ENCODE results near the gene SCYGR7. TPM values are rescaled to one million over a fixed set of nuclear protein-coding genes. Genes with fewer than 3 reads are reported as not detected.

SCYGR7 gene
- total and polyA plus RNA-seq, 2 experiments from 2014 or later, result not detected

- TF ChIP-seq CTCF (IDR thresholded peaks at IDR 0.05; ENCODE audit: poor library complexity) (no peak), EZH2phosphoT487 (IDR thresholded peaks at IDR 0.05; ENCODE audit: low read depth, severe bottlenecking, unreplicated experiment) (no peak), EZH2 (IDR thresholded peaks at IDR 0.05; ENCODE audit: borderline replicate concordance) (no peak)
- no peaks in the 10 kb centered on the region for H3K9me3 ChIP-seq (ENCODE audit: low read depth)
- no peak overlapping the region for H3K4me2 ChIP-seq
- H3K27ac ChIP-seq, result peak overlapping the region; percentile 81
- H3K9me2 ChIP-seq (replicated peaks; ENCODE audit: insufficient read depth), result no peaks in the 10 kb centered on the region
- no peak overlapping the region for H2AFZ ChIP-seq
- no peak for DNase-seq (ENCODE audit: low spot score)
- H3K36me3 ChIP-seq (replicated peaks; ENCODE audit: insufficient read depth, low read depth), result no peaks in the 10 kb centered on the region
- H3K79me2 ChIP-seq, result peaks cover 3% of the 10 kb centered on the region
- no peaks in the 10 kb centered on the region for H3K27me3 ChIP-seq
- H3K4me1 ChIP-seq (ENCODE audit: insufficient read depth), result peaks cover 18% of the 10 kb centered on the region
- H3K4me3 ChIP-seq, result no peak overlapping the region
- 88% methylated on average over 3 of the region's 3 CpGs for WGBS (ENCODE audit: low lambda C conversion rate, missing lambda C conversion rate)
- H4K20me1 ChIP-seq (ENCODE audit: insufficient read depth, poor library complexity, severe bottlenecking), result no peaks in the 10 kb centered on the region
These were observed 24.2 kb upstream of the SCYGR7 start for GRCh38 chr2:227703961-227704360.

- H3K4me3 ChIP-seq, result no peak overlapping the region
- no peaks in the 10 kb centered on the region for H3K27me3 ChIP-seq
- no peak overlapping the region for H3K4me2 ChIP-seq
- peak; percentile 23 for DNase-seq (ENCODE audit: low spot score)
- H3K79me2 ChIP-seq, result peaks cover 20% of the 10 kb centered on the region
- H3K4me1 ChIP-seq (ENCODE audit: insufficient read depth), result peaks cover 17% of the 10 kb centered on the region
- H2AFZ ChIP-seq, result no peak overlapping the region
- H3K27ac ChIP-seq, result peak overlapping the region; percentile 37
- no peaks in the 10 kb centered on the region for H3K9me3 ChIP-seq (ENCODE audit: low read depth)
- TF ChIP-seq EZH2phosphoT487 (IDR thresholded peaks at IDR 0.05; ENCODE audit: low read depth, severe bottlenecking, unreplicated experiment) (no peak), EZH2 (IDR thresholded peaks at IDR 0.05; ENCODE audit: borderline replicate concordance) (no peak), CTCF (IDR thresholded peaks at IDR 0.05; ENCODE audit: poor library complexity) (no peak)
- no peaks in the 10 kb centered on the region for H3K36me3 ChIP-seq (replicated peaks; ENCODE audit: insufficient read depth, low read depth)
- H3K9me2 ChIP-seq (replicated peaks; ENCODE audit: insufficient read depth), result no peaks in the 10 kb centered on the region
- 67% methylated on average over 4 of the region's 4 CpGs for WGBS (ENCODE audit: low lambda C conversion rate, missing lambda C conversion rate)
- no peaks in the 10 kb centered on the region for H4K20me1 ChIP-seq (ENCODE audit: insufficient read depth, poor library complexity, severe bottlenecking)
These were observed 21.3 kb upstream of the SCYGR7 start for GRCh38 chr2:227706859-227707258.

DNA sequence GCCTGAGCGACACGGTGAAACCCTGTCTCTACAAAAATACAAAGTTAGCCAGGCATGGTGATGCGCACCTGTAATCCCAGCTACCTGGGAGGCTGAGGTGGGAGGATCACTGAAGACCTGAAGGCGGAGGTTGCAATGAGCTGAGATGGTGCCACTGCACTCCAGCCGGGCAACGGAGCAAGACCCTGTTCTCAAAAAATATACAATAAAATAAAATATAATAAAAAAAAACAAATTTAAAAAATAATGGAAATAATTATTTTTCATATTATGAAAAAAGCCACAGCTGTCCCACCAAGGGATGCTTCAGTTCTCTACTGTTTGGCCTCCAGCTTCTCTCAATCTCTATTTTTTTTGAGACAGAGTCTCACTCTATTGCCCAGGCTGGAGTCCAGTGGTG lies 20.7 kb upstream of the SCYGR7 start:
- H3K27ac ChIP-seq, result peak overlapping the region; percentile 37
- no peaks in the 10 kb centered on the region for H3K27me3 ChIP-seq
- TF ChIP-seq EZH2phosphoT487 (IDR thresholded peaks at IDR 0.05; ENCODE audit: low read depth, severe bottlenecking, unreplicated experiment) (no peak), CTCF (IDR thresholded peaks at IDR 0.05; ENCODE audit: poor library complexity) (no peak), EZH2 (IDR thresholded peaks at IDR 0.05; ENCODE audit: borderline replicate concordance) (no peak)
- H3K4me2 ChIP-seq, result no peak overlapping the region
- H3K4me3 ChIP-seq, result no peak overlapping the region
- H3K79me2 ChIP-seq, result peaks cover 25% of the 10 kb centered on the region
- DNase-seq (ENCODE audit: low spot score), result no peak
- no peak overlapping the region for H2AFZ ChIP-seq
- H3K4me1 ChIP-seq (ENCODE audit: insufficient read depth), result peaks cover 14% of the 10 kb centered on the region
- no peaks in the 10 kb centered on the region for H3K9me2 ChIP-seq (replicated peaks; ENCODE audit: insufficient read depth)
- no peaks in the 10 kb centered on the region for H4K20me1 ChIP-seq (ENCODE audit: insufficient read depth, poor library complexity, severe bottlenecking)
- 81% methylated on average over 6 of the region's 6 CpGs for WGBS (ENCODE audit: low lambda C conversion rate, missing lambda C conversion rate)
- H3K9me3 ChIP-seq (ENCODE audit: low read depth), result no peaks in the 10 kb centered on the region
- H3K36me3 ChIP-seq (replicated peaks; ENCODE audit: insufficient read depth, low read depth), result no peaks in the 10 kb centered on the region

DNA sequence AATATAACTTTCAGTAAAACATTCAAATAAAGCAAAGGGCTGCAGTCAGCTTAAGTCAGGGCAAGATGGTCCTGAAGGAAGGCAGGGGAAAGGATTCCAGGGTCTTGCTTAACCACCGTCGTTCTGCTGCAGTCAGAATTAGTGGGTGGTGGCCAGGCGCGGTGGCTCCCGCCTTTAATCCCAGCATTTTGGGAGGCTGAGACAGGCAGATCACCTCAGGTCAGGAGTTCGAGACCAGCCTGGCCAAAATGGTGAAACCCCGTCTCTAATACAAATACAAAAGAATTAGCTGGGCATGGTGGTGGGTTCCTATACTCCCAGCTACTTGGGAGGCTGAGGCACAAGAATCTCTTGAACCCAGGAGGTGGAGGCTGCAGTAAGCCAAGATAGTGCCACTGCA lies 17.1 kb upstream of the SCYGR7 start:
- no peaks in the 10 kb centered on the region for H4K20me1 ChIP-seq (ENCODE audit: insufficient read depth, poor library complexity, severe bottlenecking)
- no peaks in the 10 kb centered on the region for H3K4me1 ChIP-seq (ENCODE audit: insufficient read depth)
- H3K4me3 ChIP-seq, result no peak overlapping the region
- no peaks in the 10 kb centered on the region for H3K27me3 ChIP-seq
- H2AFZ ChIP-seq, result no peak overlapping the region
- no peak for TF ChIP-seq EZH2phosphoT487 (IDR thresholded peaks at IDR 0.05; ENCODE audit: low read depth, severe bottlenecking, unreplicated experiment)
- TF ChIP-seq EZH2 (IDR thresholded peaks at IDR 0.05; ENCODE audit: borderline replicate concordance), result no peak
- TF ChIP-seq CTCF (IDR thresholded peaks at IDR 0.05; ENCODE audit: poor library complexity), result no peak
- H3K9me2 ChIP-seq (replicated peaks; ENCODE audit: insufficient read depth), result no peaks in the 10 kb centered on the region
- H3K79me2 ChIP-seq, result peaks cover 39% of the 10 kb centered on the region
- H3K27ac ChIP-seq, result no peak overlapping the region
- no peaks in the 10 kb centered on the region for H3K9me3 ChIP-seq (ENCODE audit: low read depth)
- WGBS (ENCODE audit: low lambda C conversion rate, missing lambda C conversion rate), result 95% methylated on average over 7 of the region's 7 CpGs
- no peak overlapping the region for H3K4me2 ChIP-seq
- H3K36me3 ChIP-seq (replicated peaks; ENCODE audit: insufficient read depth, low read depth), result no peaks in the 10 kb centered on the region
- DNase-seq (ENCODE audit: low spot score), result no peak

Data from hepatocyte (in vitro differentiated cells).